Stomach smooth muscle (tissue), 2 donors: Measurements from ENCODE around the gene DGKZ.
"Not testable (repeated sequence)": the region's sequence is repeated elsewhere in the genome, so short reads cannot be mapped to it uniquely, and the experiment has no call there.

Experiments
- H3K27ac ChIP-seq: one replicate; pipeline ENCODE4 v1.7.0; 2013; ENCODE audit warnings: mild to moderate bottlenecking, low read length, inconsistent platforms
- H3K27me3 ChIP-seq, 2 donors: one replicate each; pipeline ENCODE4 v1.7.0; 2013; ENCODE audit warnings: low read length in 2 of 2; ENCODE audit not compliant: insufficient read depth in 2 of 2, control insufficient read depth in 1 of 2
- H3K36me3 ChIP-seq, 2 donors: one replicate each; pipeline ENCODE4 v1.7.0; 2013; ENCODE audit warnings: low read length in 2 of 2; ENCODE audit not compliant: control insufficient read depth in 2 of 2, insufficient read depth in 2 of 2
- H3K4me1 ChIP-seq: one replicate; pipeline ENCODE4 v1.7.0; 2013; ENCODE audit warnings: low read length; ENCODE audit not compliant: control insufficient read depth, insufficient read depth
- H3K4me3 ChIP-seq, 2 donors: one replicate each; pipeline ENCODE4 v1.7.0; 2013; ENCODE audit warnings: low read length in 2 of 2
- H3K9ac ChIP-seq, 2 donors: one replicate each; pipeline ENCODE4 v1.7.0; 2013; ENCODE audit warnings: low read length in 2 of 2, mild to moderate bottlenecking in 1 of 2
- H3K9me3 ChIP-seq, 2 donors: one replicate each; pipeline ENCODE4 v1.7.0; 2013; ENCODE audit warnings: low read length in 2 of 2; ENCODE audit not compliant: control insufficient read depth in 2 of 2
- donor health status: healthy.
- donor health status: Pancreatic carcinoma.

DGKZ gene

GRCh38 chr11:46346886-46347636, at the start of gene DGKZ:
DGKZ (plus strand) TSS chr11:46347463; CDS start chr11:46347660, 197 bp downstream.
- H3K27me3 ChIP-seq = no peaks in the 10 kb centered on the region
- peaks cover 39% of the 10 kb centered on the region for H3K4me1 ChIP-seq
- no peaks in the 10 kb centered on the region for H3K36me3 ChIP-seq
- peak within 1 kb of the TSS; percentile 77 to 81 for H3K4me3 ChIP-seq
- H3K27ac ChIP-seq = no peak within 1 kb of the TSS
- peak within 1 kb of the TSS; percentile 68 to 72 for H3K9ac ChIP-seq
- no peaks in the 10 kb centered on the region for H3K9me3 ChIP-seq

DNA sequence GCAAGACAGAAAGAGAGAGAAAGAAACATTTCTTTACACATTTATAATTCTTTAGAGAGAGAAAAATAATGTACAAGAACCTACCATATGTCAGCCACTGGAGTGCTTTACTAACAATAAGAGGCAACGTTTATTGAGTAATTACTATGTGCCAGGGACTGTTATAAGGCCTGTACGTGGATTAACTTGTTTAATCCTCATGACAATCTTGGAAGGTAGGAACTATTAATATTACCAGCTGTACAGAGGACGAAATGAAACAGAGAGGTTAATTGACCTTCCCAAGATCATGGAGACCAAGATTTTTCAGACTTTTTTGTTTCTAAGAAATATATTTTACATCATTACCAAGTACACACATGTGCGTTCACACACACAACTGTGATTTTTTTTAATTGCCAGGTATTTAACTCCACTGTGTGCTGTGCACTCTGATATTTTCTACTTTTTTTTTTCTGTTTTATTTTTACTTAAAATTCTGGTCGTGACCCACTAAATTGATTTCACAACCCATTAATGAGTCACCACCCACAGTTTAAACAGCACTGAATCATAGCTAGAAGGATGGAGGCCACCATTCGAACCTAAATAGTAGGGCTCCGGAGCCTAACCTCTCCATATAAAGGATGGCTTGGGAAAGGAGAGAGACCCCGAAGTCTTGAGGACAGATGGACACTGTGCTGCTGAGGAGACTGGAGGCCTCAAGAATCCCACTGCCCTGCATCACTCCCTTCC, 48.4 kb upstream of the DGKZ start:
- Histone ChIP-seq H3K9ac (no peak overlapping the region), H3K27me3 (peaks cover 0 to 5% of the 10 kb centered on the region in 2 donors), H3K4me3 (no peak overlapping the region), H3K4me1 (peaks cover 23% of the 10 kb centered on the region), H3K27ac (no peak overlapping the region), H3K9me3 (no peaks in the 10 kb centered on the region), H3K36me3 (no peaks in the 10 kb centered on the region)

DNA sequence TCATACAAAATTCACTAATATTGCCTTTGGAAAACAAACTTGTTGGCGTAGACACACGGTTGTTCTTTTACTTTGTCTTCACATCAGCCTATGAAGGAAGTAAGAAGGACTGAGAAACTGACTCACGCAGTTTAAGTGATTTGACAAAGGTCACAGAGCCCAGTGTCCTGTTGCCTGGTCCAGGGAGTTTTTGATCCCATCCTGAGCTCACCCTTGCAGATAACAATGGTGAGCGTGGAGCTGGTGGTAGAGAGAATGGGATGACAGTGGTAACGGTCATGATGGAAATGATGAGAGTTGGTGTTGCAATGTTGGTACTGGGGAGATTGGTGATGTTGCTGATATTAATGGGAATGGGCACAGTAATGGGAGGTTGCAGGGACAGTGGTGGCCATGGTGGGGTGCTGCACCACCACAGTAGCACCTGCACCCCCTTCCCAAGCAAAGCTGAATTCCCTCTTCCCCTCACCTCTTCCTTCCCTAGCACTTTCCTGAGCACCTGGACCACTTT, 47.8 kb upstream of the DGKZ start:
- Histone ChIP-seq H3K4me3 (no peak overlapping the region), H3K27ac (no peak overlapping the region), H3K27me3 (peaks cover 0 to 5% of the 10 kb centered on the region in 2 donors), H3K36me3 (no peaks in the 10 kb centered on the region), H3K9me3 (no peaks in the 10 kb centered on the region), H3K9ac (no peak overlapping the region), H3K4me1 (peaks cover 23% of the 10 kb centered on the region)

- H3K36me3 ChIP-seq = no peaks in the 10 kb centered on the region
- H3K9ac ChIP-seq = no peak overlapping the region
- H3K4me1 ChIP-seq = peaks cover 17% of the 10 kb centered on the region
- H3K27ac ChIP-seq = no peak overlapping the region
- no peak overlapping the region for H3K4me3 ChIP-seq
- no peaks in the 10 kb centered on the region for H3K9me3 ChIP-seq
- H3K27me3 ChIP-seq = peaks cover 0 to 5% of the 10 kb centered on the region in 2 donors
Measured at GRCh38 chr11:46300270-46300669, 47.0 kb upstream of the DGKZ start.

GRCh38 chr11:46302866-46303265, 44.4 kb upstream of the DGKZ start:
- Histone ChIP-seq H3K4me1 (no peaks in the 10 kb centered on the region), H3K9me3 (no peaks in the 10 kb centered on the region), H3K27me3 (no peaks in the 10 kb centered on the region), H3K27ac (no peak overlapping the region), H3K9ac (no peak overlapping the region), H3K36me3 (no peaks in the 10 kb centered on the region), H3K4me3 (no peak overlapping the region)

- not testable (repeated sequence) for H3K4me1 ChIP-seq, H3K27ac ChIP-seq, H3K9me3 ChIP-seq, H3K4me3 ChIP-seq, H3K36me3 ChIP-seq, H3K27me3 ChIP-seq, H3K9ac ChIP-seq
Measured at GRCh38 chr11:46304036-46304435, 43.2 kb upstream of the DGKZ start.

GRCh38 chr11:46304605-46305179, 42.6 kb upstream of the DGKZ start:
- H3K4me1 ChIP-seq = peaks cover 4% of the 10 kb centered on the region
- no peak overlapping the region for H3K27ac ChIP-seq
- no peaks in the 10 kb centered on the region for H3K27me3 ChIP-seq
- H3K4me3 ChIP-seq = no peak overlapping the region
- no peaks in the 10 kb centered on the region for H3K9me3 ChIP-seq
- H3K9ac ChIP-seq = no peak overlapping the region
- H3K36me3 ChIP-seq = no peaks in the 10 kb centered on the region

GRCh38 chr11:46305295-46305694, 42.0 kb upstream of the DGKZ start:
- Histone ChIP-seq H3K4me1 (peaks cover 4% of the 10 kb centered on the region), H3K27ac (no peak overlapping the region), H3K36me3 (no peaks in the 10 kb centered on the region)

DNA sequence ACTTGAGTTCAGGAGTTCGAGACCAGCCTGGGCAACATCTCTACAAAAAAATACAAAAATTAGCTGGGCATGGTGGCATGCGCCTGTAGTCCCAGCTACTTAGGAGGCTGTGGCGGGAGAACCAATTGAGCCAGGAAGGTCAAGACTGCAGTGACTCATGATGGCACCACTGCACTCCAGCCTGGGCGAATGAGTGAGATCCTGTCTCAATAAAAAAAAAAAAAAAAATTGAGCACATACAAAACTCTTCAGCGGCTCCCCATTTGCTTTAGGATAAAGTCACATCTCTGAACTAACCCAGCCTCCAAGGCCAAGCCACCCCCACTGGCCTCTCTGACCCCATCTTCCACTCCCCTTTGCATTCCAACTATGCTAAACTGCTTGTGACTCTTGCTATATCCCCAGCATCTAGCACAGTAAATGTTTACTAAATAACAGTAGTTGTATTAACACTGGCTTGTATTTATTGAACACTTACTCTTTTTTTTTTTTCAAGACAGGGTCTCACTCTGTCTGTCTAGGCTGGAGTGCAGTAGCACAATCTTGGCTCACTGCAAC, 40.9 kb upstream of the DGKZ start:
- no peaks in the 10 kb centered on the region for H3K36me3 ChIP-seq
- H3K9me3 ChIP-seq = no peaks in the 10 kb centered on the region
- no peak overlapping the region for H3K27ac ChIP-seq
- H3K9ac ChIP-seq = no peak overlapping the region
- no peaks in the 10 kb centered on the region for H3K27me3 ChIP-seq
- peaks cover 4% of the 10 kb centered on the region for H3K4me1 ChIP-seq
- H3K4me3 ChIP-seq = no peak overlapping the region

More at GRCh38 chr11:46305295-46305694, 42.0 kb upstream of the DGKZ start:
- Histone ChIP-seq H3K4me3 (no peak overlapping the region), H3K27me3 (no peaks in the 10 kb centered on the region), H3K9ac (no peak overlapping the region), H3K9me3 (no peaks in the 10 kb centered on the region)

DNA sequence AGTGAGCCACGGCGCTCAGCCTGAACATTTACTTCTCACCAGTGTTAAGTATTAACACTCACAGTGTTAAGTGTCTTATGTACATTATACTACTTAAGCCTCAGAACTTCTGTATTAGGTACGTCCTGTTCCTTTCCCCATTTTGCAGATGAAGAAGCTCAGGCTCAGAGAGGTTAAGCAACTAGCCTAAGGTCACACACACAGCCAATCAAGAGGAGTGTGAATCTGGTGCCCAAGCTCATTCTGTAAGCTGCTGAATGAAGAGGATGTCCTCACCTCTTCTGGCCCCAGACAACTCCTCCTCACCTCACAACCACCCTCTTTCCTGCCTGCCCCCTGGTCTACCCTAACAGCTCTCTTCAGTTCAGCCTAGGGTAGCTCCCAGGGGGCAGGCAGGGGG, 39.9 kb upstream of the DGKZ start:
- Histone ChIP-seq H3K4me1 (peaks cover 4% of the 10 kb centered on the region), H3K9ac (no peak overlapping the region), H3K27ac (no peak overlapping the region), H3K9me3 (no peaks in the 10 kb centered on the region), H3K36me3 (no peaks in the 10 kb centered on the region), H3K4me3 (no peak overlapping the region), H3K27me3 (no peaks in the 10 kb centered on the region)
